ENCODE data around the gene COL11A2. TPM values are rescaled to one million over a fixed set of nuclear protein-coding genes. Genes with fewer than 3 reads are reported as not detected.

The COL11A2 gene
- total and polyA plus RNA-seq, 2 experiments from 2014 or later: 59.6 to 94.6 TPM

- no peaks in the 10 kb centered on the region for H3K27me3 ChIP-seq
- no peaks in the 10 kb centered on the region for H3K4me1 ChIP-seq (ENCODE audit: low read depth)
- H3K4me3 ChIP-seq: no peak overlapping the region
- H3K9me3 ChIP-seq (ENCODE audit: low read depth): no peaks in the 10 kb centered on the region
- no peak for DNase-seq (ENCODE audit: low read depth in 1 of 2, low spot score in 1 of 2)
- peaks cover 4% of the 10 kb centered on the region for H3K36me3 ChIP-seq
- TF ChIP-seq, protein P1, sequence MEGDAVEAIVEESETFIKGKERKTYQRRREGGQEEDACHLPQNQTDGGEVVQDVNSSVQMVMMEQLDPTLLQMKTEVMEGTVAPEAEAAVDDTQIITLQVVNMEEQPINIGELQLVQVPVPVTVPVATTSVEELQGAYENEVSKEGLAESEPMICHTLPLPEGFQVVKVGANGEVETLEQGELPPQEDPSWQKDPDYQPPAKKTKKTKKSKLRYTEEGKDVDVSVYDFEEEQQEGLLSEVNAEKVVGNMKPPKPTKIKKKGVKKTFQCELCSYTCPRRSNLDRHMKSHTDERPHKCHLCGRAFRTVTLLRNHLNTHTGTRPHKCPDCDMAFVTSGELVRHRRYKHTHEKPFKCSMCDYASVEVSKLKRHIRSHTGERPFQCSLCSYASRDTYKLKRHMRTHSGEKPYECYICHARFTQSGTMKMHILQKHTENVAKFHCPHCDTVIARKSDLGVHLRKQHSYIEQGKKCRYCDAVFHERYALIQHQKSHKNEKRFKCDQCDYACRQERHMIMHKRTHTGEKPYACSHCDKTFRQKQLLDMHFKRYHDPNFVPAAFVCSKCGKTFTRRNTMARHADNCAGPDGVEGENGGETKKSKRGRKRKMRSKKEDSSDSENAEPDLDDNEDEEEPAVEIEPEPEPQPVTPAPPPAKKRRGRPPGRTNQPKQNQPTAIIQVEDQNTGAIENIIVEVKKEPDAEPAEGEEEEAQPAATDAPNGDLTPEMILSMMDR (IDR thresholded peaks at IDR 0.05; ENCODE audit: low read depth, low read length): no peak
- H3K27ac ChIP-seq: no peak overlapping the region
Observed at GRCh38 chr6:33167374-33168283, 24.6 kb downstream of the COL11A2 start.

GRCh38 chr6:33166811-33167210 is 25.5 kb downstream of the COL11A2 start:
- H3K4me3 ChIP-seq: no peak overlapping the region
- TF ChIP-seq, protein P1 (IDR thresholded peaks at IDR 0.05; ENCODE audit: low read depth, low read length): no peak
- peaks cover 4% of the 10 kb centered on the region for H3K36me3 ChIP-seq
- no peaks in the 10 kb centered on the region for H3K27me3 ChIP-seq
- no peaks in the 10 kb centered on the region for H3K9me3 ChIP-seq (ENCODE audit: low read depth)
- H3K27ac ChIP-seq: no peak overlapping the region
- DNase-seq (ENCODE audit: low read depth in 1 of 2, low spot score in 1 of 2): no peak
- no peaks in the 10 kb centered on the region for H3K4me1 ChIP-seq (ENCODE audit: low read depth)

GRCh38 chr6:33166363-33166762 is 25.9 kb downstream of the COL11A2 start:
- no peaks in the 10 kb centered on the region for H3K4me1 ChIP-seq (ENCODE audit: low read depth)
- H3K27me3 ChIP-seq: no peaks in the 10 kb centered on the region
- no peak overlapping the region for H3K27ac ChIP-seq
- no peaks in the 10 kb centered on the region for H3K9me3 ChIP-seq (ENCODE audit: low read depth)
- TF ChIP-seq, protein P1 (IDR thresholded peaks at IDR 0.05; ENCODE audit: low read depth, low read length): no peak
- no peak for DNase-seq (ENCODE audit: low read depth in 1 of 2, low spot score in 1 of 2)
- peaks cover 4% of the 10 kb centered on the region for H3K36me3 ChIP-seq
- no peak overlapping the region for H3K4me3 ChIP-seq

GRCh38 chr6:33165581-33166258 is 26.5 kb downstream of the COL11A2 start:
- H3K9me3 ChIP-seq (ENCODE audit: low read depth): no peaks in the 10 kb centered on the region
- TF ChIP-seq, protein P1 (IDR thresholded peaks at IDR 0.05; ENCODE audit: low read depth, low read length): no peak
- H3K36me3 ChIP-seq: peaks cover 4% of the 10 kb centered on the region
- DNase-seq (ENCODE audit: low read depth in 1 of 2, low spot score in 1 of 2): no peak
- H3K4me1 ChIP-seq (ENCODE audit: low read depth): no peaks in the 10 kb centered on the region
- no peaks in the 10 kb centered on the region for H3K27me3 ChIP-seq
- H3K27ac ChIP-seq: no peak overlapping the region
- H3K4me3 ChIP-seq: no peak overlapping the region

DNA sequence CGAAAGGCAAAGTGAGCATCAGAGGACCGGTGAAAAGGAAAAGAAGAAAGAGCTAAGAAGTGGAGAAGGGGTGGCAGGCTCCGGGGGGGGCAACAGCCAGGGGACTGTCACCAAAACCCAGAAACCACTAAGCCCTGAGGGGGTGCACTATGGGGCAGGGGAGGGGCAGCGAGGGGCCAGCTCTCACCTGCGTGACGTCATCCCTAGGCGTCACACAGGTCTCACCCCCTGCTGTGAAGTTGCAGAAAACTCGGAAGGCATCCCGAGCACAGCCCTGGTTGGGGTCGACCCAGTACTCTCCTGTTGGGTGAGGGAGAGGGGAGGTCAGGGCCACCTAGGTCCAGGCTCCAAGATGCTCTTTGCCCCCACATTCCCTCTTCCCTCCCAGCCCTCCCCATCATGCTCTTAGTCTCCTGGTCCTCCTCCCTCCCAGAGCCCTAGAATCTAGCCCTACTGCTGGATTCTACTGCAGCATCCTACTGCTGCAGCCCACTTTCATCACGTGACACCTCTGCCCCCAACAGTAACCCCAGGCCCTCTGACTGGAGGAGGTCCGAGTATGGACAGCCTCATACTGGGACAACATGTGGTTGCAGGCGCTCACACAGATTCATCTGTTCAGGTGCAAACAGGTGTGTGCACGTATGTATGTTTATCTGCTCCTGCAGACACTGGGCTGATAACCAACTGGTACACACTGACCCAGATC is 27.4 kb downstream of the COL11A2 start:
- DNase-seq (ENCODE audit: low read depth in 1 of 2, low spot score in 1 of 2): no peak
- Histone ChIP-seq H3K36me3 (peaks cover 4% of the 10 kb centered on the region), H3K4me3 (no peak overlapping the region), H3K27ac (no peak overlapping the region), H3K9me3 (ENCODE audit: low read depth) (no peaks in the 10 kb centered on the region), H3K4me1 (ENCODE audit: low read depth) (no peaks in the 10 kb centered on the region), H3K27me3 (no peaks in the 10 kb centered on the region)
- TF ChIP-seq, protein P1 (IDR thresholded peaks at IDR 0.05; ENCODE audit: low read depth, low read length): no peak

Measured in cardiac muscle cell (in vitro differentiated cells and primary cell).